H9 (cell line): ENCODE measurements around the gene FASTKD2. TPM values are rescaled to one million over a fixed set of nuclear protein-coding genes. Genes with fewer than 3 reads are reported as not detected.

Experiments used
- DNase-seq: peaks from one replicate; pipeline ENCODE4 v3.0.0-alpha.2; 2017
- H2AFZ ChIP-seq: one replicate; pipeline ENCODE4 v1.6.1; 2013; ENCODE audit warnings: mild to moderate bottlenecking, low read length, control low read depth, moderate library complexity
- H2AK5ac ChIP-seq: 2 replicates; pipeline ENCODE4 v1.6.1; 2013; ENCODE audit warnings: low read length, control low read depth, mixed read lengths; ENCODE audit not compliant: insufficient read length
- H2BK120ac ChIP-seq: one replicate; pipeline ENCODE4 v1.6.1; 2013; ENCODE audit warnings: low read depth, mild to moderate bottlenecking, low read length, control low read depth, inconsistent platforms; ENCODE audit not compliant: poor library complexity, severe bottlenecking
- H2BK12ac ChIP-seq: 2 replicates; pipeline ENCODE4 v1.6.1; 2013; ENCODE audit warnings: low read length, control low read depth, mixed read lengths, low read depth; ENCODE audit not compliant: insufficient read length
- H2BK15ac ChIP-seq: 2 replicates; pipeline ENCODE4 v1.6.1; 2013; ENCODE audit warnings: low read depth, low read length, control low read depth
- H2BK20ac ChIP-seq: one replicate; pipeline ENCODE4 v1.6.1; 2013; ENCODE audit warnings: low read depth, mild to moderate bottlenecking, low read length, control low read depth, inconsistent platforms; ENCODE audit not compliant: poor library complexity, severe bottlenecking
- H2BK5ac ChIP-seq: 2 replicates; pipeline ENCODE4 v1.6.1; 2013; ENCODE audit warnings: low read length, control low read depth, mixed read lengths; ENCODE audit not compliant: insufficient read length
- H3K14ac ChIP-seq: 2 replicates; pipeline ENCODE4 v1.6.1; 2013; ENCODE audit warnings: low read length, control low read depth; ENCODE audit not compliant: insufficient read depth
- H3K18ac ChIP-seq: 2 replicates; pipeline ENCODE4 v1.6.1; 2013; ENCODE audit warnings: low read depth, mild to moderate bottlenecking, mixed read lengths, low read length, control low read depth; ENCODE audit not compliant: insufficient read length
- H3K23ac ChIP-seq: 2 replicates; pipeline ENCODE4 v1.6.1; 2013; ENCODE audit warnings: low read length, control low read depth, mixed read lengths, low read depth; ENCODE audit not compliant: insufficient read length
- H3K23me2 ChIP-seq: 2 replicates; pipeline ENCODE4 v1.6.1; 2013; ENCODE audit warnings: low read depth, mild to moderate bottlenecking, mixed read lengths, low read length, control low read depth; ENCODE audit not compliant: insufficient read length, poor library complexity, severe bottlenecking
- H3K27ac ChIP-seq: 2 replicates; pipeline ENCODE4 v1.5.1; 2013; ENCODE audit warnings: low read length, control low read depth, mixed read lengths, low read depth; ENCODE audit not compliant: insufficient read length
- H3K27me3 ChIP-seq: 2 replicates; pipeline ENCODE4 v1.6.1; 2013; ENCODE audit warnings: low read length, control low read depth, inconsistent platforms; ENCODE audit not compliant: insufficient read depth
- H3K4ac ChIP-seq: 2 replicates; pipeline ENCODE4 v1.6.1; 2013; ENCODE audit warnings: low read depth, mild to moderate bottlenecking, control low read depth, inconsistent platforms, low read length, moderate library complexity
- H3K4me1 ChIP-seq: 2 replicates; pipeline ENCODE4 v1.6.1; 2013; ENCODE audit warnings: low read length, control low read depth, inconsistent platforms; ENCODE audit not compliant: insufficient read depth
- H3K4me2 ChIP-seq: 2 replicates; pipeline ENCODE4 v1.6.1; 2013; ENCODE audit warnings: low read length, control low read depth, mixed read lengths; ENCODE audit not compliant: insufficient read length, insufficient read depth
- H3K56ac ChIP-seq: 2 replicates; pipeline ENCODE4 v1.6.1; 2013; ENCODE audit warnings: low read depth, mild to moderate bottlenecking, mixed read lengths, low read length, control low read depth; ENCODE audit not compliant: insufficient read length
- H3K79me1 ChIP-seq: 2 replicates; pipeline ENCODE4 v1.6.1; 2013; ENCODE audit warnings: low read depth, mild to moderate bottlenecking, moderate library complexity, low read length, control low read depth, inconsistent platforms; ENCODE audit not compliant: insufficient read depth, poor library complexity, severe bottlenecking
- H3K79me2 ChIP-seq: 2 replicates; pipeline ENCODE4 v1.6.1; 2013; ENCODE audit warnings: low read length, control low read depth, inconsistent platforms; ENCODE audit not compliant: insufficient read depth
- H3K9ac ChIP-seq: 2 replicates; pipeline ENCODE4 v1.6.1; 2013; ENCODE audit warnings: low read length, control low read depth, mixed read lengths; ENCODE audit not compliant: insufficient read length; ENCODE audit errors: extremely low read depth
- H3K9me3 ChIP-seq: one replicate; pipeline ENCODE4 v1.6.1; 2013; ENCODE audit warnings: low read depth, low read length, inconsistent platforms; ENCODE audit not compliant: control insufficient read depth
- H3T11ph ChIP-seq: one replicate; pipeline ENCODE4 v1.6.1; 2013; ENCODE audit warnings: mild to moderate bottlenecking, low read length, control low read depth, inconsistent platforms
- H4K20me1 ChIP-seq: one replicate; pipeline ENCODE4 v1.6.1; 2013; ENCODE audit not compliant: control insufficient read depth, insufficient read length, insufficient read depth
- H4K5ac ChIP-seq: 2 replicates; pipeline ENCODE4 v1.6.1; 2013; ENCODE audit warnings: low read depth, mild to moderate bottlenecking, mixed read lengths, low read length, control low read depth; ENCODE audit not compliant: insufficient read length
- H4K8ac ChIP-seq: replicated peaks from 2 replicates; pipeline ENCODE4 v1.6.1; 2013; ENCODE audit warnings: low read length, control low read depth, mixed read lengths, low read depth; ENCODE audit not compliant: insufficient read length
- H4K91ac ChIP-seq: 2 replicates; pipeline ENCODE4 v1.6.1; 2013; ENCODE audit warnings: low read depth, mild to moderate bottlenecking, moderate library complexity, mixed read lengths, low read length, control low read depth; ENCODE audit not compliant: insufficient read length
- H3K27ac Mint-ChIP-seq, 3 experiments: 2 replicates in 2 of 3; 3 replicates in 1 of 3; pipeline ENCODE4 v1.8.0; 2020 to 2021; ENCODE audit warnings: mixed read lengths in 3 of 3, mild to moderate bottlenecking in 1 of 3, moderate library complexity in 1 of 3
- H3K27me3 Mint-ChIP-seq: 2 replicates; pipeline ENCODE4 v1.8.0; 2021; ENCODE audit warnings: low read depth, mild to moderate bottlenecking, moderate library complexity, mixed read lengths
- H3K36me3 Mint-ChIP-seq, 3 experiments: 2 replicates in 2 of 3; 3 replicates in 1 of 3; pipeline ENCODE4 v1.8.0; 2020 to 2021; ENCODE audit warnings: low read depth in 3 of 3, mixed read lengths in 3 of 3; ENCODE audit not compliant: insufficient read depth in 1 of 3
- H3K4me1 Mint-ChIP-seq, 2 experiments: 2 replicates each; pipeline ENCODE4 v1.8.0; 2020; ENCODE audit warnings: mixed read lengths in 2 of 2
- H3K4me3 Mint-ChIP-seq, 2 experiments: 2 replicates in 1 of 2; 3 replicates in 1 of 2; pipeline ENCODE4 v1.8.0; 2020 to 2021; ENCODE audit warnings: mild to moderate bottlenecking in 2 of 2, mixed read lengths in 2 of 2, moderate library complexity in 1 of 2
- H3K9me3 Mint-ChIP-seq, 2 experiments: 2 replicates in 1 of 2; 3 replicates in 1 of 2; pipeline ENCODE4 v1.8.0; 2020; ENCODE audit warnings: mild to moderate bottlenecking in 2 of 2, mixed read lengths in 2 of 2, moderate library complexity in 1 of 2
- CTCF ChIP-seq: fragments of 200-600 bp; sonication (generic); conservative IDR thresholded peaks from 3 replicates; pipeline ENCODE4 v1.8.0; 2021; ENCODE audit warnings: antibody characterized with exemption, mild to moderate bottlenecking
- WGBS: extraction: QIAGEN DNeasy Blood & Tissue Kit; methylation state at CpG from one replicate; pipeline ENCODE4 v1.1.7; 2013; ENCODE audit warnings: missing lambda C conversion rate, low lambda C conversion rate, mixed read lengths; ENCODE audit not compliant: insufficient read length; ENCODE audit errors: extremely low coverage; 5-methylcytosine and 5-hydroxymethylcytosine counted together
- total RNA-seq: library from RNA; stranded (reverse); gene quantifications from 2 replicates; pipeline ENCODE4 v1.2.1, GENCODE V29; 2021

Gene FASTKD2
- total RNA-seq, 1 experiment from 2014 or later, result 39.2 TPM

- no peaks in the 10 kb centered on the region for H3K9me3 ChIP-seq
- TF ChIP-seq CTCF, result no peak
- H3K4me1 Mint-ChIP-seq, result peaks cover 9 to 11% of the 10 kb centered on the region in 2 experiments
- no peaks in the 10 kb centered on the region for H3K79me2 ChIP-seq
- no peak overlapping the region for H3K23ac ChIP-seq
- H3K56ac ChIP-seq, result no peak overlapping the region
- H3K27me3 ChIP-seq, result no peaks in the 10 kb centered on the region
- H3K4me2 ChIP-seq, result peak overlapping the region; percentile 42
- no peak overlapping the region for H2BK15ac ChIP-seq
- no peak for DNase-seq
- H3K27me3 Mint-ChIP-seq, result peaks cover 5% of the 10 kb centered on the region
- no peak overlapping the region for H3K18ac ChIP-seq
- H2BK5ac ChIP-seq, result no peak overlapping the region
- no peak overlapping the region for H2AK5ac ChIP-seq
- WGBS, result no CpG with 5 or more reads among the region's 18 CpGs
- H3K9me3 Mint-ChIP-seq, result no peaks in the 10 kb centered on the region
- H3K4me3 Mint-ChIP-seq, result peak overlapping the region; percentile 96 to 97
- peaks cover 5 to 21% (median 17%) of the 10 kb centered on the region in 3 experiments for H3K36me3 Mint-ChIP-seq
- H3K23me2 ChIP-seq, result peaks cover 5% of the 10 kb centered on the region
- no peak overlapping the region for H4K8ac ChIP-seq
- no peak overlapping the region for H2BK20ac ChIP-seq
- no peak overlapping the region for H3T11ph ChIP-seq
- H4K91ac ChIP-seq, result no peak overlapping the region
- no peaks in the 10 kb centered on the region for H3K4me1 ChIP-seq
- peak overlapping the region in 2 of 3 experiments; percentile 95 to 99; a peak in 5 of 7 replicates for H3K27ac Mint-ChIP-seq
- no peak overlapping the region for H3K14ac ChIP-seq
- no peak overlapping the region for H3K27ac ChIP-seq
- H3K4ac ChIP-seq, result no peak overlapping the region
- peak overlapping the region; percentile 50 for H2AFZ ChIP-seq
- no peak overlapping the region for H4K5ac ChIP-seq
- H2BK120ac ChIP-seq, result no peak overlapping the region
- H2BK12ac ChIP-seq, result no peak overlapping the region
- no peaks in the 10 kb centered on the region for H4K20me1 ChIP-seq
- H3K79me1 ChIP-seq, result no peaks in the 10 kb centered on the region
- peak overlapping the region; percentile 23 for H3K9ac ChIP-seq
Measured at GRCh38 chr2:206764673-206765241, 649 bp upstream of the FASTKD2 start.
